ENCODE results near the gene PHGDH. TPM values are rescaled to one million over a fixed set of nuclear protein-coding genes. Genes with fewer than 3 reads are reported as not detected.

The PHGDH gene
- 10 to 100 TPM in 1 of 4 donors, 1 to 10 TPM in 3; 5.5 to 12.7 (median 7.2) TPM for total RNA-seq

- no peak for TF ChIP-seq CTCF (IDR thresholded peaks at IDR 0.05; ENCODE audit: low read depth)
Measured at GRCh38 chr1:119711804-119712341, at the start of gene PHGDH. TSS of gene PHGDH (plus strand) at chr1:119711934. CDS start at chr1:119712023, 89 bp downstream.

GRCh38 chr1:119662034-119662437, 49.7 kb upstream of the PHGDH start:
- no peak for TF ChIP-seq CTCF (IDR thresholded peaks at IDR 0.05; ENCODE audit: low read depth)

GRCh38 chr1:119664067-119664466, 47.7 kb upstream of the PHGDH start:
- no peak for TF ChIP-seq CTCF (IDR thresholded peaks at IDR 0.05; ENCODE audit: low read depth)

GRCh38 chr1:119667173-119667572, 44.6 kb upstream of the PHGDH start:
- TF ChIP-seq CTCF (IDR thresholded peaks at IDR 0.05; ENCODE audit: low read depth): no peak

GRCh38 chr1:119670898-119671297, 40.8 kb upstream of the PHGDH start:
- TF ChIP-seq CTCF (IDR thresholded peaks at IDR 0.05; ENCODE audit: low read depth): no peak

- no peak for TF ChIP-seq CTCF (IDR thresholded peaks at IDR 0.05; ENCODE audit: low read depth)
Measured at GRCh38 chr1:119673171-119673940, 38.4 kb upstream of the PHGDH start.

GRCh38 chr1:119674111-119674526, 37.6 kb upstream of the PHGDH start:
- TF ChIP-seq CTCF (IDR thresholded peaks at IDR 0.05; ENCODE audit: low read depth): no peak

Data from subcutaneous adipose tissue (tissue), 4 donors.